GM12878 (cell line): ENCODE data around the gene CLK4.

Experiments
- BHLHE40 ChIP-seq, 2 experiments: fragments of 450-650 bp in 1 of 2; IDR thresholded peaks; 2 replicates each; pipeline ENCODE4 v1.6.1; 2011 to 2017; ENCODE audit warnings: low read depth in 2 of 2, borderline replicate concordance in 1 of 2, improper control_type of control experiment in 1 of 2, low read length in 1 of 2, mild to moderate bottlenecking in 1 of 2
- CREM ChIP-seq: IDR thresholded peaks from 2 replicates; pipeline ENCODE4 v1.6.1; 2014; ENCODE audit warnings: antibody characterized with exemption, low read depth
- EZH2 ChIP-seq: IDR thresholded peaks from 2 replicates; pipeline ENCODE4 v1.6.1; 2012; ENCODE audit warnings: low read depth, mild to moderate bottlenecking, control low read depth, inconsistent platforms, low read length, borderline replicate concordance; ENCODE audit not compliant: control insufficient read depth
- MTA3 ChIP-seq: IDR thresholded peaks from 2 replicates; pipeline ENCODE4 v1.6.1; 2012; ENCODE audit warnings: low read length, inconsistent platforms, borderline replicate concordance
- NFIC ChIP-seq: IDR thresholded peaks from 2 replicates; pipeline ENCODE4 v1.6.1; 2012; ENCODE audit warnings: low read depth, mild to moderate bottlenecking, inconsistent platforms, low read length, moderate library complexity
- NFYB ChIP-seq: IDR thresholded peaks from 2 replicates; pipeline ENCODE4 v1.6.1; 2011; ENCODE audit warnings: low read depth, mild to moderate bottlenecking, low read length, improper control_type of control experiment, moderate library complexity; ENCODE audit not compliant: insufficient read depth
- POLR2A ChIP-seq: IDR thresholded peaks from 2 replicates; pipeline ENCODE4 v1.6.1; 2011; ENCODE audit warnings: low read depth, mild to moderate bottlenecking, low read length
- SUZ12 ChIP-seq: fragments of 200-600 bp; sonication (generic); IDR thresholded peaks from one replicate; pipeline ENCODE4 v1.6.1; 2018; ENCODE audit warnings: antibody characterized with exemption, mild to moderate bottlenecking; ENCODE audit not compliant: unreplicated experiment
- TAF1 ChIP-seq: IDR thresholded peaks from 2 replicates; pipeline ENCODE4 v1.6.1; 2011; ENCODE audit warnings: mild to moderate bottlenecking, low read depth, low read length, borderline replicate concordance
- TF ChIP-seq, protein P1 (sequence below), 3 experiments: IDR thresholded peaks in 2 of 3; conservative IDR thresholded peaks in 1 of 3; 2 replicates each; pipeline ENCODE4 v1.5.1; 2011; ENCODE audit warnings: low read depth in 3 of 3, low read length in 3 of 3, mild to moderate bottlenecking in 3 of 3, control low read depth in 2 of 3, moderate library complexity in 2 of 3, inconsistent platforms in 1 of 3, mixed read lengths in 1 of 3; ENCODE audit not compliant: control insufficient read depth in 2 of 3, insufficient read depth in 1 of 3; ENCODE audit errors: extremely low read depth in 1 of 3
- TF ChIP-seq, protein P2 (sequence below): fragments of 450-650 bp; IDR thresholded peaks from 2 replicates; pipeline ENCODE4 v1.6.1; 2017; ENCODE audit warnings: mild to moderate bottlenecking
- TF ChIP-seq, protein P3 (sequence below): IDR thresholded peaks from 2 replicates; pipeline ENCODE4 v1.6.1; 2012; ENCODE audit warnings: low read length, inconsistent platforms

DNA sequence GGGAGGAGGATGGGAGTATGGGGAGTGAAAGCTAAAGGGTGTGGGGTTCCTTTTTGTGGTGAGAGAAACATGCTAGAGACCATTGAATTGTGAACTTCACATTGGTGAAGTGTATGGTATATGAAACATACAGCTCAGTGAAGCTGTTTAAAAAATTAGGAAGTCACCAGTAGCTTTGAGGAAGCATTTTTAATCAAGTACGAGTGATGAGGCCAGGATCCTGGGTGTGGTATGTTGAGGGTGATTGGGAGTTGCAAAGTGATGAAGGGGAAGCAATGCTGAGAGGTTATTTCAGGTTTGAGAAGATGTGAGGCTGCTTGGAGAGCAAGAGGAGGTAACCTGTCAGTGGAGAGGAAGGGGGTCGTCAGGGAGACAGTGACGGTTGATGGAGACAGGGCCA is 22.7 kb upstream of the CLK4 start:
- TF ChIP-seq, protein P1, sequence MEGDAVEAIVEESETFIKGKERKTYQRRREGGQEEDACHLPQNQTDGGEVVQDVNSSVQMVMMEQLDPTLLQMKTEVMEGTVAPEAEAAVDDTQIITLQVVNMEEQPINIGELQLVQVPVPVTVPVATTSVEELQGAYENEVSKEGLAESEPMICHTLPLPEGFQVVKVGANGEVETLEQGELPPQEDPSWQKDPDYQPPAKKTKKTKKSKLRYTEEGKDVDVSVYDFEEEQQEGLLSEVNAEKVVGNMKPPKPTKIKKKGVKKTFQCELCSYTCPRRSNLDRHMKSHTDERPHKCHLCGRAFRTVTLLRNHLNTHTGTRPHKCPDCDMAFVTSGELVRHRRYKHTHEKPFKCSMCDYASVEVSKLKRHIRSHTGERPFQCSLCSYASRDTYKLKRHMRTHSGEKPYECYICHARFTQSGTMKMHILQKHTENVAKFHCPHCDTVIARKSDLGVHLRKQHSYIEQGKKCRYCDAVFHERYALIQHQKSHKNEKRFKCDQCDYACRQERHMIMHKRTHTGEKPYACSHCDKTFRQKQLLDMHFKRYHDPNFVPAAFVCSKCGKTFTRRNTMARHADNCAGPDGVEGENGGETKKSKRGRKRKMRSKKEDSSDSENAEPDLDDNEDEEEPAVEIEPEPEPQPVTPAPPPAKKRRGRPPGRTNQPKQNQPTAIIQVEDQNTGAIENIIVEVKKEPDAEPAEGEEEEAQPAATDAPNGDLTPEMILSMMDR (IDR thresholded peaks at IDR 0.05 in 2 of 3, conservative IDR thresholded peaks at IDR 0.05 in 1 of 3; ENCODE audit: control insufficient read depth in 2 of 3, extremely low read depth in 1 of 3, insufficient read depth in 1 of 3, low read depth in 3 of 3, low read length in 3 of 3), result no peak
- TF ChIP-seq SUZ12, result no peak
- TF ChIP-seq POLR2A, result no peak
- TF ChIP-seq BHLHE40 (IDR thresholded peaks at IDR 0.05; ENCODE audit: borderline replicate concordance in 1 of 2, low read depth in 2 of 2, low read length in 1 of 2), result no peak
- TF ChIP-seq CREM, result no peak
- no peak for TF ChIP-seq EZH2
- no peak for TF ChIP-seq MTA3
- no peak for TF ChIP-seq NFYB
- TF ChIP-seq, protein P2, sequence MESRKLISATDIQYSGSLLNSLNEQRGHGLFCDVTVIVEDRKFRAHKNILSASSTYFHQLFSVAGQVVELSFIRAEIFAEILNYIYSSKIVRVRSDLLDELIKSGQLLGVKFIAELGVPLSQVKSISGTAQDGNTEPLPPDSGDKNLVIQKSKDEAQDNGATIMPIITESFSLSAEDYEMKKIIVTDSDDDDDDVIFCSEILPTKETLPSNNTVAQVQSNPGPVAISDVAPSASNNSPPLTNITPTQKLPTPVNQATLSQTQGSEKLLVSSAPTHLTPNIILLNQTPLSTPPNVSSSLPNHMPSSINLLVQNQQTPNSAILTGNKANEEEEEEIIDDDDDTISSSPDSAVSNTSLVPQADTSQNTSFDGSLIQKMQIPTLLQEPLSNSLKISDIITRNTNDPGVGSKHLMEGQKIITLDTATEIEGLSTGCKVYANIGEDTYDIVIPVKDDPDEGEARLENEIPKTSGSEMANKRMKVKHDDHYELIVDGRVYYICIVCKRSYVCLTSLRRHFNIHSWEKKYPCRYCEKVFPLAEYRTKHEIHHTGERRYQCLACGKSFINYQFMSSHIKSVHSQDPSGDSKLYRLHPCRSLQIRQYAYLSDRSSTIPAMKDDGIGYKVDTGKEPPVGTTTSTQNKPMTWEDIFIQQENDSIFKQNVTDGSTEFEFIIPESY, result no peak
- no peak for TF ChIP-seq TAF1
- TF ChIP-seq, protein P3, sequence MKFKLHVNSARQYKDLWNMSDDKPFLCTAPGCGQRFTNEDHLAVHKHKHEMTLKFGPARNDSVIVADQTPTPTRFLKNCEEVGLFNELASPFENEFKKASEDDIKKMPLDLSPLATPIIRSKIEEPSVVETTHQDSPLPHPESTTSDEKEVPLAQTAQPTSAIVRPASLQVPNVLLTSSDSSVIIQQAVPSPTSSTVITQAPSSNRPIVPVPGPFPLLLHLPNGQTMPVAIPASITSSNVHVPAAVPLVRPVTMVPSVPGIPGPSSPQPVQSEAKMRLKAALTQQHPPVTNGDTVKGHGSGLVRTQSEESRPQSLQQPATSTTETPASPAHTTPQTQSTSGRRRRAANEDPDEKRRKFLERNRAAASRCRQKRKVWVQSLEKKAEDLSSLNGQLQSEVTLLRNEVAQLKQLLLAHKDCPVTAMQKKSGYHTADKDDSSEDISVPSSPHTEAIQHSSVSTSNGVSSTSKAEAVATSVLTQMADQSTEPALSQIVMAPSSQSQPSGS, result no peak
- TF ChIP-seq NFIC, result no peak
